GM19240 (cell line): Measurements from ENCODE around the gene ERG.

Source experiments
- DNase-seq: peaks from one replicate; pipeline ENCODE4 v3.0.0; 2011; ENCODE audit warnings: low spot score; ENCODE audit not compliant: insufficient read length

Gene ERG

GRCh38 chr21:38474796-38475195, 23.5 kb downstream of the ERG start:
- DNase-seq, result no peak

GRCh38 chr21:38474124-38474523, 24.2 kb downstream of the ERG start:
- no peak for DNase-seq

GRCh38 chr21:38472412-38473108, 25.7 kb downstream of the ERG start:
- no peak for DNase-seq

GRCh38 chr21:38471766-38472165, 26.5 kb downstream of the ERG start:
- DNase-seq, result no peak

- DNase-seq, result no peak
Measured at GRCh38 chr21:38470755-38471154, 27.5 kb downstream of the ERG start.

GRCh38 chr21:38469642-38470041, 28.6 kb downstream of the ERG start:
- no peak for DNase-seq

GRCh38 chr21:38468989-38469388, 29.3 kb downstream of the ERG start:
- DNase-seq, result no peak

- no peak for DNase-seq
Measured at GRCh38 chr21:38467911-38468310, 30.4 kb downstream of the ERG start.

GRCh38 chr21:38467374-38467773, 30.9 kb downstream of the ERG start:
- DNase-seq, result no peak

GRCh38 chr21:38460171-38460742, 38.0 kb downstream of the ERG start:
- DNase-seq, result no peak

- DNase-seq, result no peak
Measured at GRCh38 chr21:38459490-38459889, 38.8 kb downstream of the ERG start.

GRCh38 chr21:38455403-38455802, 42.9 kb downstream of the ERG start:
- DNase-seq, result no peak

- DNase-seq, result no peak
Measured at GRCh38 chr21:38454702-38455101, 43.6 kb downstream of the ERG start.

- no peak for DNase-seq
Measured at GRCh38 chr21:38454161-38454560, 44.1 kb downstream of the ERG start.

- no peak for DNase-seq
Measured at GRCh38 chr21:38448671-38449385, 49.4 kb downstream of the ERG start.

- no peak for DNase-seq
Measured at GRCh38 chr21:38447611-38448010, 50.7 kb downstream of the ERG start.

- DNase-seq, result no peak
Measured at GRCh38 chr21:38444691-38445090, 53.6 kb downstream of the ERG start.

GRCh38 chr21:38443110-38443509, 55.2 kb downstream of the ERG start:
- DNase-seq, result no peak

- no peak for DNase-seq
Measured at GRCh38 chr21:38441153-38441552, 57.1 kb downstream of the ERG start.

- DNase-seq, result no peak
Measured at GRCh38 chr21:38440746-38441145, 57.5 kb downstream of the ERG start.

GRCh38 chr21:38439957-38440356, 58.3 kb downstream of the ERG start:
- DNase-seq, result no peak

GRCh38 chr21:38439426-38439825, 58.9 kb downstream of the ERG start:
- DNase-seq, result no peak

- DNase-seq, result no peak
Measured at GRCh38 chr21:38438462-38438893, 59.8 kb downstream of the ERG start.
